Activated naive CD4-positive, alpha-beta T cell treated with anti-CD3 and anti-CD28 coated beads, Interleukin-2, amount 50 U/mL, for 72 hours (primary cell): Measurements from ENCODE around the gene LRRC59. TPM values are rescaled to one million over a fixed set of nuclear protein-coding genes. Genes with fewer than 3 reads are reported as not detected.
A peak's percentile ranks its signal among the peaks of the same experiment; 100 is the strongest.
"Not testable (repeated sequence)": the region's sequence is repeated elsewhere in the genome, so short reads cannot be mapped to it uniquely, and the experiment has no call there.

Source experiments
- ATAC-seq, 2 donors: fragments of 150-1000 bp; cut with Tn5 transposase; 2 replicates each; pipeline ENCODE4 v1.10.0; 2021; ENCODE audit warnings: mild to moderate bottlenecking in 2 of 2, moderate library complexity in 2 of 2
- DNase-seq, 2 donors: peaks; one replicate each; pipeline ENCODE4 v3.0.0; 2021 to 2022; ENCODE audit warnings: low spot score in 2 of 2
- H3K27ac Mint-ChIP-seq, 2 donors: one replicate each; pipeline ENCODE4 v1.8.0; 2022; ENCODE audit warnings: mild to moderate bottlenecking in 2 of 2, mixed read lengths in 2 of 2
- H3K36me3 Mint-ChIP-seq, 2 donors: one replicate each; pipeline ENCODE4 v1.8.0; 2022; ENCODE audit warnings: mixed read lengths in 2 of 2
- H3K9me3 Mint-ChIP-seq, 2 donors: one replicate each; pipeline ENCODE4 v1.8.0; 2022; ENCODE audit warnings: mixed read lengths in 2 of 2
- total RNA-seq, 2 donors: library from RNA; stranded (reverse); gene quantifications; one replicate each; pipeline ENCODE4 v1.2.3, GENCODE V29; 2022

Gene LRRC59
- total RNA-seq: 10 to 100 TPM; 40.3 to 66.7 TPM

DNA sequence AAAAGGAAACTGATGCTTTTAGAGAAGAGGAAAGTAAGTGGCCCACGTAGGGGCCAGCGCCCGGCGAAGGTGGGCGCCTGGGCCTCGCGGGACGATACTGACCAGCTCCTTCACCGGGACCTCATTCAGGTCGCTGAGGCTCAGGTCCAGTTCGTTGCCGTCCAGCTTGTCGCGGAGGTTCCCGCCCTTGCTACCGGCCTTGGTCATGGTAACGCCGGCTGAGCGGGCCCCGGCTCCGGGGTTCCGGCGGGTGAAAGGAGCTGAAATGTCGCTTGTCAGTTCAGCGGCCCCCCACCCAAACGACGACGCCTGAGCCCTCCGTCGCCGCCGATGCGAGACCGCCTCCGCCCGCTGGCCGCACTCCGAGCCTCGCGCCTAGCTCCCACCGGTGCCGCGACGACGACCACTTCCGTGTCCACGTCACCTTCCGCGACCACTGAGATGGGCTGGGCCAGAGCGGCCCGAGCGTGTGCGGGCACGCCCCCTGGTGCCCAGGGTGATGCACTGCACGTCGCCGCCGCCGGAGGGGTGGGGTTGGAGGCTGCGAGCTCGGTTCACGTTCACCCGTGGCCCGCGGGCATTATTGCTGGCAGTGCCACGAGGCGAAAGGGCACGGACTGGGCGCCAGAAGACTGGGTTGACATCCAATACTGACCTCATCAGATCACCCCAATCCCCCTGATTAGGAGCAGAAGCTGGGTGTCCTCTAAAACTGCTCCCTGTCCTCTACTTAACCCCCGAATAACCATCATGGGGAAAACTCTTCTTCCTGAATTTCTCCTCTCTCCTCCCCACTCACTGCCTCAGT, at the start of gene LRRC59:
TSS of gene LRRC59 (minus strand) at position 413 of the 808 bp plus-strand sequence. CDS start at position 207, 206 bp downstream.
- peak; percentile 93 to 99 for DNase-seq
- peaks cover 17 to 26% of the 10 kb centered on the region in 2 donors for H3K36me3 Mint-ChIP-seq
- ATAC-seq: peak; percentile 96 to 98
- H3K27ac Mint-ChIP-seq: peak within 1 kb of the TSS; percentile 78 to 100
- no peaks in the 10 kb centered on the region for H3K9me3 Mint-ChIP-seq

- H3K36me3 Mint-ChIP-seq: no peaks in the 10 kb centered on the region
Measured at GRCh38 chr17:50445730-50446325, 48.5 kb upstream of the LRRC59 start.

DNA sequence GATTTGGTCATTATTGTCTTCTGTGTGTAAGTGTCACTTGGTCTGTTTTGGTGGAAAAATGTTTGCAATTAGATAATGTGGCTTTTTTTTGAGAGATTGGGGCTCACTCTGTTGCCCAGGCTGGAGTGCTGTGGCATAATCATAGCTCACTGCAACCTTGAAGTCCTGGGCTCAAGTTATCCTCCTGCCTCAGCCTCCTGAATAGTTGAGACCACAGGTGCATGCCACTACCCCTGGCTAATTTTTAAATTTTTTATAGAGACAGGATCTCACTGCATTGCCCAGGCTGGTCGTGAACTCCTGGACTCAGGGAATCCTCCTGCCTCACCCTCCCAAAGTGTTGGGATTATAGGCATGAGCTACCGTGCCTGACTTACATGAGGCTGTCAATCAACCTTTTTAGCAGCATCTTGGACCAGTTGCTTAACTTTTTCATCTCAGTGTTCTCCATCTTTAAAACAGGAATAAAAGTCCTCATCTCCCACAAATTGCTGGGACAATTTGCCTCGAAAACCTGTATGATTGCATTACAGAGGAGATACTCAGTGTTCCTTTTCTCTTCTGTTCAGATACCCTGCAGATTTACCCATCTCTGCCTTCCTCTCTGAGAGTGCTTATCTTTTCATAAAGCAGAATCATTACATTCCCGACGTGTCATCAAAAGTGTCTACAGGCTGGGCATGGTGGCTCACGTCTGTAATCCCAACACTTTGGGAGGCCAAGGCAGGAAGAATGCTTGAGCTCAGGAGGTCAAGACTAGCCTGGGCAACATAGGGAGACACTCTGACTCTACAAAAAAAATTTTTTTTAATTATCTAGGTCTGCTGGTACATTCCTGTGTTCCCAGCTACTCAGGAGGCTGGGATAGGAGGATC, 47.8 kb upstream of the LRRC59 start:
- Mint-ChIP-seq H3K9me3 (no peaks in the 10 kb centered on the region), H3K27ac (peak overlapping the region in 1 of 2 donors; percentile 26), H3K36me3 (no peaks in the 10 kb centered on the region)
- DNase-seq (no peak), ATAC-seq (no peak)

More at GRCh38 chr17:50445730-50446325, 48.5 kb upstream of the LRRC59 start:
- Mint-ChIP-seq H3K9me3 (no peaks in the 10 kb centered on the region), H3K27ac (no peak overlapping the region)
- no peak for DNase-seq
- ATAC-seq: no peak

DNA sequence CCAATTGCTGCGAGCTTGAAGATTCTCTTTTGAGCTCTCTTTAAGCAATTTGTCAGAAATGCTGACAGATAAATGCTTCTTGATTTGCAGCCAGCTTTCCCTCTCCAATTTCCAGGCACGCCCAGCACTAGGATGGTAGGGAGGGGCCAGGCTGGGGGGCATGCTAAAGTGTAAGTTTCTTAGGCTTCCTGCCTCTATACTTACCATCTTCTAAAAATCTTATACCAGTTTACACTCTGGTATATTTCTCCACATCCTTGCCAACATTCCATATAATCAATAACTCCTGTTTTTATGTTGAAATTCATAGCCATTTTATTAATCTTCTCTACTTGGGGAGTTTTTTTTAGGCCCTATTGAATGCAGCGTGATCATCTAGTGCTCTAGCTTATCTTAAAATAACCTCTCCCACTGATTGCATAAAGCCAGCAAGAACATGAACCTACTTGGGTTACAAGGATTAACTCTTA, 46.2 kb upstream of the LRRC59 start:
- ATAC-seq (no peak), DNase-seq (no peak)
- Mint-ChIP-seq H3K9me3 (no peaks in the 10 kb centered on the region), H3K36me3 (no peaks in the 10 kb centered on the region), H3K27ac (no peak overlapping the region)

GRCh38 chr17:50440838-50441829, 43.8 kb upstream of the LRRC59 start:
- Mint-ChIP-seq H3K27ac (no peak overlapping the region), H3K9me3 (no peaks in the 10 kb centered on the region), H3K36me3 (no peaks in the 10 kb centered on the region)
- DNase-seq (no peak), ATAC-seq (no peak)

- ATAC-seq: no peak
- no peaks in the 10 kb centered on the region for H3K36me3 Mint-ChIP-seq
- H3K9me3 Mint-ChIP-seq: no peaks in the 10 kb centered on the region
- no peak for DNase-seq
- H3K27ac Mint-ChIP-seq: no peak overlapping the region
Measured at GRCh38 chr17:50440172-50440837, 43.0 kb upstream of the LRRC59 start.

- Mint-ChIP-seq H3K27ac (no peak overlapping the region), H3K9me3 (no peaks in the 10 kb centered on the region), H3K36me3 (no peaks in the 10 kb centered on the region)
- ATAC-seq (no peak), DNase-seq (no peak)
Measured at GRCh38 chr17:50439008-50439407, 41.7 kb upstream of the LRRC59 start.

GRCh38 chr17:50437409-50437808, 40.1 kb upstream of the LRRC59 start:
- Mint-ChIP-seq H3K36me3 (no peaks in the 10 kb centered on the region), H3K27ac (no peak overlapping the region), H3K9me3 (no peaks in the 10 kb centered on the region)
- ATAC-seq: no peak
- DNase-seq: no peak

DNA sequence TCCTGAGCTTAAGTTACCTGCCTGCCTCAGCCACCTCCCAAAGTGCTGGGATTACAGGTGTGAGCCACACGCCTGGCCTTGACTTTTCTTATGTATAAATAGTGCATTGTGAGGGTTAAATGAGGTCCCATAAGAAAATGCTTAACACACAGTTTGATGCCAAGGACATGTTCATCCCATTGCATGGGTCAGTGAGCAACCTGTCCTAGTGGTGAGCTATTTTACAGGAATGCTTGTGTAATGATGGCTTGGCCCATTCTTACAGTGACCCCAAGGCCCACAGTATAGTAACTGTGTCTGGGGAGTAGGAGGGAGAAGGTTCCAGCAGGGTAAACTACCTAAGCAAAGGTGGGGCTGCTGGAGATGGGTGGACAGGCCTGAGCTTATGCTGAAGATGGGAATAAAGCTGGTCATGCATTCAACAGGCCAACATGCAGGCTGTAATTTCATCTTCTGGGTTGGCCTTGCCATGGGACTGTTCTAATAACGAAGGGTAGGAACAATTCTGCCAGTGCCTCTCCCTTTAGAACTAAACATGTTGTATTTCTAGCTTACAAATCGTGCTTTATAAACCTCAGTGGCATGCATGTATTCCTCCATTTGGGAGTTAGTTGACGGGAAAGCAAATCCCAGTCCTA, 34.9 kb upstream of the LRRC59 start:
- no peak overlapping the region for H3K27ac Mint-ChIP-seq
- DNase-seq (no peak), ATAC-seq (no peak)
- no peaks in the 10 kb centered on the region for H3K9me3 Mint-ChIP-seq
- no peaks in the 10 kb centered on the region for H3K36me3 Mint-ChIP-seq

- no peaks in the 10 kb centered on the region for H3K36me3 Mint-ChIP-seq
- ATAC-seq: no peak
- H3K9me3 Mint-ChIP-seq: no peaks in the 10 kb centered on the region
- no peak overlapping the region for H3K27ac Mint-ChIP-seq
- no peak for DNase-seq
Measured at GRCh38 chr17:50430821-50431618, 33.7 kb upstream of the LRRC59 start.

DNA sequence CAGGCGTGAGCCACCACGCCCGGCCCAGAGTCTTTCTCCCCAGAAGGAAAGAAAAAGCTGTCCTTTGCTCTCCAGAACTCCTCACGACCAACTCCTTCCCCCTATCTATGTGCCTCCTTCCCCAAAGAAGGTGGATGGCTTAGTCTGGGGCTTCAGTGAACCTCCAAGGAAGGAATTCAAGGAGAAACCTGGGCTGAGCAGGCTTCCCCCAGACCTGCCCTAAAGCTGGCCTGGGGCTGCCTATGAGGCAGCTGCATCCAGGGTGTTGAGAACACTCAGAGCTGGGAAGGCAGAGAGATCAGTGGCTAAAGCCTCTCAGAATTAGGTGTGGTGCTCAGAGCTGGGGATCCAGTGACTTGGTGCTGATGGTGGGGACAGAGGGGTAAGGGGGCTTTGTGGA, 32.5 kb upstream of the LRRC59 start:
- ATAC-seq (no peak), DNase-seq (no peak)
- no peak overlapping the region for H3K27ac Mint-ChIP-seq
- no peaks in the 10 kb centered on the region for H3K36me3 Mint-ChIP-seq
- H3K9me3 Mint-ChIP-seq: no peaks in the 10 kb centered on the region

- no peak for ATAC-seq
- H3K36me3 Mint-ChIP-seq: no peaks in the 10 kb centered on the region
Measured at GRCh38 chr17:50428831-50429424, 31.6 kb upstream of the LRRC59 start.

GRCh38 chr17:50428126-50428525, 30.8 kb upstream of the LRRC59 start:
- not testable (repeated sequence) for ATAC-seq, H3K36me3 Mint-ChIP-seq, H3K9me3 Mint-ChIP-seq, DNase-seq, H3K27ac Mint-ChIP-seq

More at GRCh38 chr17:50428831-50429424, 31.6 kb upstream of the LRRC59 start:
- no peak for DNase-seq
- no peak overlapping the region for H3K27ac Mint-ChIP-seq
- no peaks in the 10 kb centered on the region for H3K9me3 Mint-ChIP-seq
